Subcutaneous adipose tissue (tissue), 4 donors: ENCODE measurements around the gene ABITRAM. TPM values are rescaled to one million over a fixed set of nuclear protein-coding genes. Genes with fewer than 3 reads are reported as not detected.

Experiments
- total RNA-seq, 4 donors: library from RNA; depleted of rRNA; stranded (reverse); fragments of >200 nt; gene quantifications; one replicate each; pipeline ENCODE4 v1.1.0, GENCODE V29; 2016
- TF ChIP-seq, protein P1 (sequence below): fragments of 450-650 bp; IDR thresholded peaks from one replicate; pipeline ENCODE4 v1.5.1; 2016; ENCODE audit warnings: low read depth, mild to moderate bottlenecking, control low read depth, antibody characterized with exemption, moderate library complexity

The ABITRAM gene
- total RNA-seq, 4 donors from 2014 or later = 6.4 to 13.9 (median 11.1) TPM

DNA sequence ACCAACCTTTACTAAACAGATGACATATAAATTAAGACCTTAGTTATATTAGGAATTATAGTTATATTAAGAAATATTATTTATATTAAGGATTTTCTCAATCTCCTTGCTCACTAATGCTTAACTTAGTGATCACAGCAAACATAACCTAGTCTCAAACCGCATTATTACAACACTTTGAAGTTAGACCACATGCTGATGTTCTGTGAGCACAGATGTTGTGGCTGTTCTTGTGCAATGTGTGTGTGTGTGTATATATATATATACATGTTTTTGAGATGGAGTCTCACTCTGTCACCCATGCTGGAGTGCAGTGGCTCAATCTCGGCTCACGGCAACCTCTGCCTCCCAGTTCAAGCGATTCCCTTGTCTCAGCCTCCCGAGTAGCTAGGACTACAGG is 20.8 kb upstream of the ABITRAM start:
- TF ChIP-seq, protein P1, sequence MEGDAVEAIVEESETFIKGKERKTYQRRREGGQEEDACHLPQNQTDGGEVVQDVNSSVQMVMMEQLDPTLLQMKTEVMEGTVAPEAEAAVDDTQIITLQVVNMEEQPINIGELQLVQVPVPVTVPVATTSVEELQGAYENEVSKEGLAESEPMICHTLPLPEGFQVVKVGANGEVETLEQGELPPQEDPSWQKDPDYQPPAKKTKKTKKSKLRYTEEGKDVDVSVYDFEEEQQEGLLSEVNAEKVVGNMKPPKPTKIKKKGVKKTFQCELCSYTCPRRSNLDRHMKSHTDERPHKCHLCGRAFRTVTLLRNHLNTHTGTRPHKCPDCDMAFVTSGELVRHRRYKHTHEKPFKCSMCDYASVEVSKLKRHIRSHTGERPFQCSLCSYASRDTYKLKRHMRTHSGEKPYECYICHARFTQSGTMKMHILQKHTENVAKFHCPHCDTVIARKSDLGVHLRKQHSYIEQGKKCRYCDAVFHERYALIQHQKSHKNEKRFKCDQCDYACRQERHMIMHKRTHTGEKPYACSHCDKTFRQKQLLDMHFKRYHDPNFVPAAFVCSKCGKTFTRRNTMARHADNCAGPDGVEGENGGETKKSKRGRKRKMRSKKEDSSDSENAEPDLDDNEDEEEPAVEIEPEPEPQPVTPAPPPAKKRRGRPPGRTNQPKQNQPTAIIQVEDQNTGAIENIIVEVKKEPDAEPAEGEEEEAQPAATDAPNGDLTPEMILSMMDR = no peak

DNA sequence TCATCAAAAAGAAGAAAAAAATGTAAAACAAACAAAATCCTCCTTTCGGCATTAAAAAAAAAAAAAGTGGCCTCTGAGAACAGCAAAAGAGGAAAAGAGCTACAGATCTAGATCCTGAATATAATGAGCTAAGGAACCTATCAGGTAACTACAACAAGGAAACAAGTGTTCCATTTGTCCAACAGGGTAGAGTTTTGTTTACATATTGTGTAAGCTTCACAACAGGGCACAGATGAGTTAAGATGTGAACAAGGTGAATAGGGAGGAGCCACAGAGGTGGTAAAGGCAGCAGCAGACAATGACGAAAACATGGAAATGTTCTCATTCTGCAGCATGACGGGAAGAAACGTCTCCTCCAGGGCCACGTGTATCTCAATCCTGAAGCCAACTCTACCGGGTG is 14.7 kb upstream of the ABITRAM start:
- TF ChIP-seq, protein P1 = no peak

DNA sequence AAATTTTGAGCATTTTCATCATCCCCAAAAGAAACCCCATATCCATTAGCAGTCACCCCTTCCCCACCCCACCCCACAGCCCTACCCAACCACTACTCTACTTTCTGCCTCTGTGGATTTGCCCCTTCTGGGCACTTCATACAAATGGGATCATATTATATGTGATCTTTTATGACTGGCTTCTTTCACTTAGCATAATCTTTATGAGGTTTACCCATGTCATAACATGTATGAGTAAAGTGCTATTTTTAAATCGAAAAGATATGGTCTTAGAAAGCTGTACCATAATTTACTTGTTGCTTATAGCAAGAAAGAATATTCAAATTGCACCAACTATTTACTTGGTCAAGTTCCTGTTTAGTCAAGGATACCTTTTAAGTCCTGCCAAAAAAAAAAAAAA is 13.0 kb upstream of the ABITRAM start:
- TF ChIP-seq, protein P1 = no peak

DNA sequence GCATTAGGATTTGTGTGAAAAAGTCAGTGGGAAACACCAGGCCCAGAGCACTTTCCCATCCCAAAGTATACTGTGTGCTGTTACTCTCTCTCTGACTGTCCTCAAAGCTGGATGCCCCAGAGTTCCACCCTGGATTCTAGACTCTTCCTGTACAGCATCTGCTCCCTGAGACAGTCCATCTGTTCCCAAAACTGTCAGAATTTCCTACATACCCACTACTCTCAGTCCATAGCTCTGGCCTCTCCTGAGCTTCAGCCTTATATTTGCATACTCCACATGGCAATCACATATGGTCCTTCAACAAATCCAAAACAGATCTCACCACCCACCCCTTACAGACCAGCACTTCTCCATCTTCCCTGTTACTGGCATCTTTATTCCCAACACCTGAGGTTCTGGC is 9.7 kb upstream of the ABITRAM start:
- TF ChIP-seq, protein P1 = no peak

DNA sequence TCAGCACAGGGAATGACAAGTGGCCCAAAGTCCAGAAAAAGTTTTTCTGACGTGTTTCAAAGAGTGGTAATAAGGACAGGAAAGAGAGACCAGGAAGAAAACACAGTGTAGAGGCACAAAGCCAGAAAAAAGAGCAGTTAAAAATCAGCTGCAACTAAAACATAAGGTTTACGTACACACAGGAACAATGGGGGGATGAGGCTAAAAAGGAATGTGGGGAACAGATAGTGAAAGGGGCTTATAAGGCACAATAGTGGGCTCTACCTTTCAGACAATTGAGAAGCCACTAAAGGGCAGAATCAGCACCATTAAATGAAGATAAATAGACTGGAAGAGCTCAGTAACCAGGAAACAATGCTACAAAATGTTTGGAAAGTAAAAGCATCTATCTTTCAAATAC is 5.8 kb upstream of the ABITRAM start:
- TF ChIP-seq, protein P1 = no peak

DNA sequence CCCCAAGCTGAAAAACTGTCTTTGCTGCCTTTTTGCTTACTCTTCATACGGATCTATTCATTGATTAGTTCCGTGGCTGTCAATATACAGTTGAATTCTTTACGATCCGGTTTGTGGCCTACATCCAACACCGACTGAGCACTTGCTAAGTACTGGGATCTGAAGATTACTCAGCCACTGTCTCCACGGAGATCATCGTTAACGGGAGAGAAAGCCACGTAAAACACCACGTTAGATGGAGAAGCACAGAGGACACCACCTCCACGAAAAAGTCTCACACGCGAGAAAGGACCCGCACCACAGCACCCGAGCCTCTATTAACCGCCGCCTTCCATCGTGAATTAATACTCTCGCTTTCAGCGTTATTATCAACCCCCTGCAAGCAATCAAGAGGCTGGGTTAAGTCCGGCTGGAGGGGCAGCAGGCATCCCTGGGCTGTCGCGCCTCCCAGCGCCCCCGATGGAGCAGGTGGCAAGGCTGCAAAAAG is 926 bp upstream of the ABITRAM start:
- TF ChIP-seq, protein P1 = no peak

DNA sequence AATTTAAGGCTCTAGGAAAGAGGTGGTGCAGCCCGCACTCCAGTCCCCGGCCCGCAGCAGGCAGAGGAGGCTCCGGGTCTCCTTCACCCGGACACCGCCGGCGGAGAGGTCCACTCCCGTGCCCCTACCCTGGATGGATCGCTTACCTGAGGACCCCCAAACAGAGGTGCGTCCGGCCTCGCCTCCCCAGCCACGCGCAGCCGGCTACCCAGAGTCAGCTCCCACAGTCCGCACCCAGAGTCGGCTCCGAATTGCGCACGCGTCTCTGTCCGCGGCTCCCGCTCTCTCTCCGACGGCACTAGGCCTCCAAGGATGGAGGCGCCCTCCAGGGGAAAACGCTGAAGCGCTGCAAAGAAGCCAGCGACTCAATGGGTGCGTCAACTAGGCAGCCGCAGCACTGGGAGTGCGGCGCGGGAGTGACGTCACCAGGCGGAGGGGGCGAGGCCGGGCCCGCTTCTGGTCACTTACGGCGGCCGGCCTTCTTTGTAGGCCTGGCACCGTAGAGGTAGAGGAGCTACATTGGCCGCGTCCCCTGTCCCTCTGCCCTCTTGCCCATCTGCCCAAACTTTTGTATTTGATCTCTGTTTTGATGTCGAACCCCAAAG is 380 bp upstream of the ABITRAM start, which contains the start of gene ELP1:
TSS of gene ELP1 (minus strand) at position 407 of the 605 bp plus-strand sequence. CDS start 2,978 bp downstream, outside the sequence.
- TF ChIP-seq, protein P1 = no peak
